Astrocyte (in vitro differentiated cells and primary cell): ENCODE results near the gene BICC1. TPM values are rescaled to one million over a fixed set of nuclear protein-coding genes. Genes with fewer than 3 reads are reported as not detected.

ENCODE experiments used
- DNase-seq: peaks from one replicate; pipeline ENCODE4 v3.0.0-alpha.2; 2010; ENCODE audit warnings: low read depth
- FAIRE-seq: peaks from 2 replicates; lab custom pipeline; 2011; peaks lifted over from hg19 to GRCh38; lab: Jason Lieb, UNC
- H2AFZ ChIP-seq: 2 replicates; pipeline ENCODE4 v1.6.0; 2012; ENCODE audit warnings: low read depth, low read length, inconsistent platforms
- H3K27ac ChIP-seq: 2 replicates; pipeline ENCODE4 v1.5.1; 2011; ENCODE audit warnings: low read depth, low read length, inconsistent platforms
- H3K27me3 ChIP-seq: 2 replicates; pipeline ENCODE4 v1.6.0; 2011; ENCODE audit warnings: low read length, inconsistent platforms; ENCODE audit not compliant: insufficient read depth
- H3K36me3 ChIP-seq: 2 replicates; pipeline ENCODE4 v1.5.1; 2011; ENCODE audit warnings: low read length, inconsistent platforms; ENCODE audit not compliant: insufficient read depth
- H3K4me1 ChIP-seq: 2 replicates; pipeline ENCODE4 v1.5.1; 2011; ENCODE audit warnings: low read length, inconsistent platforms; ENCODE audit not compliant: insufficient read depth
- H3K4me2 ChIP-seq: 2 replicates; pipeline ENCODE4 v1.6.0; 2012; ENCODE audit warnings: low read length, inconsistent platforms
- H3K4me3 ChIP-seq: 2 replicates; pipeline ENCODE4 v1.5.1; 2011; ENCODE audit warnings: low read depth, mild to moderate bottlenecking, low read length, inconsistent platforms; ENCODE audit not compliant: insufficient read depth
- H3K79me2 ChIP-seq: 2 replicates; pipeline ENCODE4 v1.6.0; 2012; ENCODE audit warnings: mild to moderate bottlenecking, low read length, inconsistent platforms; ENCODE audit not compliant: insufficient read depth
- H3K9ac ChIP-seq: 2 replicates; pipeline ENCODE4 v1.6.0; 2012; ENCODE audit warnings: mild to moderate bottlenecking, low read length, inconsistent platforms
- H3K9me3 ChIP-seq: 2 replicates; pipeline ENCODE4 v1.5.1; 2012; ENCODE audit warnings: low read depth, mild to moderate bottlenecking, low read length, inconsistent platforms; ENCODE audit not compliant: insufficient read depth
- H4K20me1 ChIP-seq: 2 replicates; pipeline ENCODE4 v1.6.0; 2012; ENCODE audit warnings: low read length, inconsistent platforms; ENCODE audit not compliant: insufficient read depth
- H3K27ac Mint-ChIP-seq: one replicate; pipeline ENCODE4 v1.8.0; 2021; ENCODE audit warnings: mild to moderate bottlenecking, mixed read lengths; ENCODE audit not compliant: unreplicated experiment
- H3K27me3 Mint-ChIP-seq: one replicate; pipeline ENCODE4 v1.8.0; 2021; ENCODE audit warnings: low read depth, mixed read lengths; ENCODE audit not compliant: unreplicated experiment
- H3K36me3 Mint-ChIP-seq: one replicate; pipeline ENCODE4 v1.8.0; 2021; ENCODE audit warnings: low read depth, mixed read lengths; ENCODE audit not compliant: unreplicated experiment
- H3K4me1 Mint-ChIP-seq: one replicate; pipeline ENCODE4 v1.8.0; 2021; ENCODE audit warnings: low read depth, mixed read lengths; ENCODE audit not compliant: unreplicated experiment
- H3K4me3 Mint-ChIP-seq: one replicate; pipeline ENCODE4 v1.8.0; 2021; ENCODE audit warnings: mild to moderate bottlenecking, moderate library complexity, mixed read lengths; ENCODE audit not compliant: unreplicated experiment
- H3K9me3 Mint-ChIP-seq: one replicate; pipeline ENCODE4 v1.8.0; 2021; ENCODE audit warnings: mild to moderate bottlenecking, mixed read lengths; ENCODE audit not compliant: unreplicated experiment
- CTCF ChIP-seq: IDR thresholded peaks from 2 replicates; pipeline ENCODE4 v1.5.1; 2011; ENCODE audit warnings: low read depth, mild to moderate bottlenecking, inconsistent platforms, low read length, moderate library complexity; ENCODE audit not compliant: insufficient read depth
- EZH2 ChIP-seq: IDR thresholded peaks from 2 replicates; pipeline ENCODE4 v1.6.1; 2012; ENCODE audit warnings: mild to moderate bottlenecking, low read length, inconsistent platforms; ENCODE audit not compliant: insufficient read depth
- total RNA-seq: library from RNA; stranded (reverse); gene quantifications from 2 replicates; pipeline ENCODE4 v1.2.1, GENCODE V29; 2021

BICC1 gene
- total RNA-seq, 1 donor from 2014 or later = 23.0 TPM

DNA sequence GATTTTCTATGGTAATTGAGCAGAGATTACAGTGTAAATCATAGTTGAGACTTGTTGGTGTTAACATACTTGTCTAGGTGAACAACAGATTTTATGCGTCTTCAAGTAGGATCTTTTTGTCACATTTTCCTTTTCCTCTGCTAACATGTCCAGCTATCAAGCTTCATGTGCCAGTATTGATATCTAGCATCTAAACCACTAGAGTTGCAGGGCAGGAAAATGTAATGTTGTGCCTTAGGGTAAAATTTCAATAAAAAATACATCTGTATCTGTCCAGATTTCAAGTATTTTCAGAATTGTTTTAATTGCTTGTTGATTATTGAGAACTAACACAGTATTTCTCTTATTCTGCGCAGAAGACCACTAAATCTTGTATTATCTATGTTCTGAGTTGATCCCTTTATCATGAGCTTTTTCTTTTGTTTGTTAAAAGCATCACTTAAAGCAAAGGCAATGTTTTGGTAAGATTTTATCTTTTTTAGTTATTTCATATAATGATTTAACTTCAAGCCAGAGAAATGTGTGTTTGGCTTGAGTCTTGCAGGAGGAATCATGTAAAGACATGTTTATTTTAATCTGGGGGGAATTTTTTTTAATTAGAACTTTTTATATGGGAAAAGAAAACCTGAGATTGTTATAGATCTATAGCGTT is 16.5 kb downstream of the BICC1 start:
- TF ChIP-seq CTCF (no peak), EZH2 (no peak)
- no peak overlapping the region for H3K4me3 Mint-ChIP-seq
- H3K27ac Mint-ChIP-seq = no peak overlapping the region
- no peak overlapping the region for H3K27ac ChIP-seq
- peaks cover 5% of the 10 kb centered on the region for H3K36me3 ChIP-seq
- peaks cover 56% of the 10 kb centered on the region for H3K79me2 ChIP-seq
- no peaks in the 10 kb centered on the region for H3K27me3 ChIP-seq
- no peak overlapping the region for H3K9ac ChIP-seq
- H4K20me1 ChIP-seq = peaks cover 28% of the 10 kb centered on the region
- peaks cover 5% of the 10 kb centered on the region for H3K9me3 Mint-ChIP-seq
- H3K27me3 Mint-ChIP-seq = no peaks in the 10 kb centered on the region
- DNase-seq (no peak), FAIRE-seq (no peak)
- peak overlapping the region; percentile 5 for H3K4me2 ChIP-seq
- H3K4me1 ChIP-seq = no peaks in the 10 kb centered on the region
- no peak overlapping the region for H3K4me3 ChIP-seq
- peaks cover 10% of the 10 kb centered on the region for H3K36me3 Mint-ChIP-seq
- H3K4me1 Mint-ChIP-seq = peaks cover 16% of the 10 kb centered on the region
- H3K9me3 ChIP-seq = no peaks in the 10 kb centered on the region
- H2AFZ ChIP-seq = no peak overlapping the region

GRCh38 chr10:58531084-58531695 is 18.5 kb downstream of the BICC1 start:
- FAIRE-seq (peak; percentile 91), DNase-seq (peak; percentile 52)
- Histone ChIP-seq H3K4me1 (no peaks in the 10 kb centered on the region), H3K27me3 (no peaks in the 10 kb centered on the region), H2AFZ (no peak overlapping the region), H3K79me2 (peaks cover 49% of the 10 kb centered on the region), H3K4me2 (no peak overlapping the region), H3K4me3 (no peak overlapping the region), H3K9ac (no peak overlapping the region), H3K36me3 (peaks cover 5% of the 10 kb centered on the region), H3K27ac (no peak overlapping the region), H3K9me3 (no peaks in the 10 kb centered on the region), H4K20me1 (peaks cover 26% of the 10 kb centered on the region)
- Mint-ChIP-seq H3K4me1 (peaks cover 16% of the 10 kb centered on the region), H3K9me3 (peaks cover 10% of the 10 kb centered on the region), H3K4me3 (no peak overlapping the region), H3K27me3 (no peaks in the 10 kb centered on the region), H3K27ac (no peak overlapping the region), H3K36me3 (peaks cover 8% of the 10 kb centered on the region)
- TF ChIP-seq CTCF = peak; percentile 84
- TF ChIP-seq EZH2 = no peak

DNA sequence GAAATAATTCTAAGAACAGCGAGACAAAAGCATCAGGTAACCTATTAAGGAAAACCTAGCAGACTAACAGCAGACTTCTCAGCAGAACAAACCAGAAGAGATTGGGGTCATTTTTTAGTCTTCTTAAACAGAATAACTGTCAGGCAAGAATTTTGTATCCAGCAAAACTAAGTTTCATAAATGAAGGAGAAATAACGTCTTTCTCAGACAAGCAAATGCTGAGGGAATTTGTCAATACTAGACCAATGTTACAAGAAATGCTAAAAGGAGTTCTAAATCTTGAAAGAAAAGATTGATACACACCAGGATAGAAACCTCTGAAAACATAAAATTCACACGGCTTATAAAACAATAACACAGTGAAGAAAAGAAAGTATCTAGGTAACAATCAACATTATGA is 22.6 kb downstream of the BICC1 start:
- Mint-ChIP-seq H3K27ac (no peak overlapping the region), H3K27me3 (no peaks in the 10 kb centered on the region), H3K36me3 (peaks cover 13% of the 10 kb centered on the region), H3K4me1 (peaks cover 7% of the 10 kb centered on the region), H3K9me3 (peaks cover 15% of the 10 kb centered on the region), H3K4me3 (no peak overlapping the region)
- H2AFZ ChIP-seq = no peak overlapping the region
- H3K79me2 ChIP-seq = peaks cover 20% of the 10 kb centered on the region
- H3K4me2 ChIP-seq = no peak overlapping the region
- no peaks in the 10 kb centered on the region for H3K4me1 ChIP-seq
- FAIRE-seq (peak; percentile 73), DNase-seq (no peak)
- H3K4me3 ChIP-seq = no peak overlapping the region
- no peak overlapping the region for H3K27ac ChIP-seq
- TF ChIP-seq CTCF (no peak), EZH2 (no peak)
- no peaks in the 10 kb centered on the region for H3K27me3 ChIP-seq
- peaks cover 1% of the 10 kb centered on the region for H4K20me1 ChIP-seq
- H3K9ac ChIP-seq = no peak overlapping the region
- no peaks in the 10 kb centered on the region for H3K9me3 ChIP-seq
- H3K36me3 ChIP-seq = peaks cover 5% of the 10 kb centered on the region
